Thyroid gland (tissue), 4 donors: ENCODE data around the gene CENPX.

Experiments
- POLR2A ChIP-seq, 2 donors: fragments of 450-650 bp; IDR thresholded peaks; one replicate each; pipeline ENCODE4 v1.6.1; 2017; ENCODE audit warnings: antibody characterized with exemption in 2 of 2, mild to moderate bottlenecking in 2 of 2, moderate library complexity in 1 of 2
- TF ChIP-seq, protein P1 (sequence below), 6 experiments: fragments of 200-600 bp in 3 of 6; fragments of 450-650 bp in 3 of 6; sonication (generic) in 3 of 6; IDR thresholded peaks; one replicate each; pipeline ENCODE4 v1.5.1; 2016 to 2019; ENCODE audit warnings: antibody characterized with exemption in 6 of 6, mild to moderate bottlenecking in 2 of 6, inconsistent platforms in 1 of 6, moderate library complexity in 1 of 6

DNA sequence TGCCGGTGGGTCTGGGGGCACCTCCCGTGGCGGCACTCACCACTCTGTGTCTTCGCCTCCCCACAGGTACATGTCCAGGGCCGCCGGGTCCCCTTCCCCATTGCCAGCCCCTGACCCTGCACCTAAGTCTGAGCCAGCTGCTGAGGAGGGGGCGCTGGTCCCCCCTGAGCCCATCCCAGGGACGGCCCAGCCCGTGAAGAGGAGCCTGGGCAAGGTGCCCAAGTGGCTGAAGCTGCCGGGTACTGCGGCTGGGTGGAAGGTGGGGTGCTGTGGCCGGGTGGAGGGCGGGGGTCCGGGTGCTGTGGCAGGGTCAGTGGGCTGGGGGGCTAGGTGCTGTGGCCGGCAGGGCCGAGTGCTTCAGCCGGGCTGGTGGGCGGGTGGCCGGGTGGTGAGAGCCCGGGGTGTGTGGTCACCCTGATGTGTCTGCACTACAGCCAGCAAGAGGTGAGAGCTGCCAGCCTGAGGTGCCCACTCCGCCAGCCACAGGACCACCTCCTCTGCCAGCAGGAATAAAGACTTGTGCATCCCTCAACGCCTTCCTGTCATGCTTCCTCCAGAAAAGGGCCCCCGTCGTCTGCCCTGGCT is 5.7 kb downstream of the CENPX start:
- TF ChIP-seq, protein P1, sequence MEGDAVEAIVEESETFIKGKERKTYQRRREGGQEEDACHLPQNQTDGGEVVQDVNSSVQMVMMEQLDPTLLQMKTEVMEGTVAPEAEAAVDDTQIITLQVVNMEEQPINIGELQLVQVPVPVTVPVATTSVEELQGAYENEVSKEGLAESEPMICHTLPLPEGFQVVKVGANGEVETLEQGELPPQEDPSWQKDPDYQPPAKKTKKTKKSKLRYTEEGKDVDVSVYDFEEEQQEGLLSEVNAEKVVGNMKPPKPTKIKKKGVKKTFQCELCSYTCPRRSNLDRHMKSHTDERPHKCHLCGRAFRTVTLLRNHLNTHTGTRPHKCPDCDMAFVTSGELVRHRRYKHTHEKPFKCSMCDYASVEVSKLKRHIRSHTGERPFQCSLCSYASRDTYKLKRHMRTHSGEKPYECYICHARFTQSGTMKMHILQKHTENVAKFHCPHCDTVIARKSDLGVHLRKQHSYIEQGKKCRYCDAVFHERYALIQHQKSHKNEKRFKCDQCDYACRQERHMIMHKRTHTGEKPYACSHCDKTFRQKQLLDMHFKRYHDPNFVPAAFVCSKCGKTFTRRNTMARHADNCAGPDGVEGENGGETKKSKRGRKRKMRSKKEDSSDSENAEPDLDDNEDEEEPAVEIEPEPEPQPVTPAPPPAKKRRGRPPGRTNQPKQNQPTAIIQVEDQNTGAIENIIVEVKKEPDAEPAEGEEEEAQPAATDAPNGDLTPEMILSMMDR (IDR thresholded peaks at IDR 0.05), result no peak
- TF ChIP-seq POLR2A (IDR thresholded peaks at IDR 0.05), result no peak
